Endothelial cell of umbilical vein (primary cell): ENCODE results near the gene ADSS1. TPM values are rescaled to one million over a fixed set of nuclear protein-coding genes. Genes with fewer than 3 reads are reported as not detected.

Experiments
- BruUV-seq: library from RNA; stranded (reverse); fragments of 400-500 nt; replicated peaks from 2 replicates; lab custom pipeline; 2021; lab: Mats Ljungman, UMichigan
- CTCF ChIA-PET: fragments of 300-600, 350-600 bp; sonication (Branson Sonifier 250); formaldehyde crosslinking; loops from one replicate; lab custom pipeline; 2021; ENCODE audit warnings: antibody characterized with exemption, inconsistent platforms; lab: Charles Lee
- POLR2A ChIA-PET: fragments of 300-600, 350-600 bp; sonication (Branson Sonifier 250); formaldehyde crosslinking; loops from one replicate; lab custom pipeline; 2021; ENCODE audit warnings: antibody characterized with exemption, inconsistent platforms; lab: Charles Lee
- DNase-seq: peaks from one replicate; pipeline ENCODE4 v3.0.0-alpha.2; 2011; ENCODE audit warnings: low read depth, low spot score
- FAIRE-seq: peaks from 2 replicates; lab custom pipeline; 2011; peaks lifted over from hg19 to GRCh38; lab: Jason Lieb, UNC
- H2AFZ ChIP-seq: 2 replicates; pipeline ENCODE4 v1.6.0; 2012; ENCODE audit warnings: low read depth, low read length, control low read depth, inconsistent platforms
- H3K27ac ChIP-seq: 2 replicates; pipeline ENCODE4 v1.5.1; 2011; ENCODE audit warnings: low read depth, mild to moderate bottlenecking, control low read depth, low read length, moderate library complexity; ENCODE audit not compliant: insufficient read depth
- H3K27me3 ChIP-seq, 2 experiments: 2 replicates each; pipeline versions ENCODE4 v1.6.0 to v1.6.1; 2011; ENCODE audit warnings: low read length in 2 of 2, mixed read lengths in 1 of 2; ENCODE audit not compliant: control insufficient read depth in 2 of 2, insufficient read depth in 2 of 2
- H3K36me3 ChIP-seq, 2 experiments: 2 replicates in 1 of 2; 3 replicates in 1 of 2; pipeline ENCODE4 v1.5.1; 2011; ENCODE audit warnings: low read length in 2 of 2, mild to moderate bottlenecking in 1 of 2, moderate library complexity in 1 of 2; ENCODE audit not compliant: control insufficient read depth in 2 of 2, insufficient read depth in 2 of 2; ENCODE audit errors: extremely low read depth in 1 of 2
- H3K4me1 ChIP-seq: 3 replicates; pipeline ENCODE4 v1.5.1; 2011; ENCODE audit warnings: mild to moderate bottlenecking, low read length; ENCODE audit not compliant: control insufficient read depth, insufficient read depth; ENCODE audit errors: extremely low read depth
- H3K4me2 ChIP-seq: 2 replicates; pipeline ENCODE4 v1.6.1; 2011; ENCODE audit warnings: low read length, control low read depth, mixed read lengths; ENCODE audit not compliant: insufficient read depth
- H3K4me3 ChIP-seq, 3 experiments: fragments of 200-600 bp in 1 of 3; sonication (generic), shearing (Covaris generic) in 1 of 3; replicated peaks in 1 of 3; 2 replicates each; pipeline ENCODE4 v1.5.1; 2011 to 2016; ENCODE audit warnings: control low read depth in 3 of 3, low read length in 3 of 3, mild to moderate bottlenecking in 2 of 3, inconsistent platforms in 1 of 3, low read depth in 1 of 3, moderate library complexity in 1 of 3; ENCODE audit not compliant: insufficient read depth in 1 of 3
- H3K79me2 ChIP-seq: 2 replicates; pipeline ENCODE4 v1.6.0; 2012; ENCODE audit warnings: low read length, inconsistent platforms; ENCODE audit not compliant: control insufficient read depth, insufficient read depth
- H3K9ac ChIP-seq: replicated peaks from 2 replicates; pipeline ENCODE3; 2011; ENCODE audit warnings: low read length, control low read depth; ENCODE audit not compliant: insufficient read depth; ENCODE audit errors: extremely low read depth
- H3K9me1 ChIP-seq: replicated peaks from 3 replicates; pipeline ENCODE4 v1.6.0; 2011; ENCODE audit warnings: mild to moderate bottlenecking, low read length; ENCODE audit not compliant: control insufficient read depth, insufficient read depth; ENCODE audit errors: extremely low read depth
- H3K9me3 ChIP-seq: replicated peaks from 2 replicates; pipeline ENCODE4 v1.5.1; 2012; ENCODE audit warnings: low read length, inconsistent platforms; ENCODE audit not compliant: control insufficient read depth, insufficient read depth
- H4K20me1 ChIP-seq: replicated peaks from 2 replicates; pipeline ENCODE3; 2011; ENCODE audit warnings: mild to moderate bottlenecking, low read length; ENCODE audit not compliant: control insufficient read depth, insufficient read depth; ENCODE audit errors: extremely low read depth
- EZH2 ChIP-seq: IDR thresholded peaks from 2 replicates; pipeline ENCODE4 v1.6.1; 2012; ENCODE audit warnings: borderline replicate concordance, low read depth, mild to moderate bottlenecking, moderate library complexity, low read length, inconsistent platforms; ENCODE audit not compliant: severe bottlenecking
- FOS ChIP-seq: IDR thresholded peaks from 2 replicates; pipeline ENCODE4 v1.6.1; 2011; ENCODE audit warnings: mild to moderate bottlenecking, low read length, moderate library complexity, borderline replicate concordance; ENCODE audit not compliant: insufficient read depth
- GATA2 ChIP-seq: IDR thresholded peaks from 2 replicates; pipeline ENCODE4 v1.7.0; 2011; ENCODE audit warnings: low read depth, mild to moderate bottlenecking, moderate library complexity, mixed read lengths, low read length; ENCODE audit not compliant: insufficient read length, insufficient read depth
- JUN ChIP-seq: IDR thresholded peaks from 2 replicates; pipeline ENCODE4 v1.6.1; 2011; ENCODE audit warnings: borderline replicate concordance, low read depth; ENCODE audit not compliant: insufficient read length, insufficient read depth
- MYC ChIP-seq: IDR thresholded peaks from one replicate; pipeline ENCODE4 v1.6.1; 2011; ENCODE audit warnings: mild to moderate bottlenecking, low read depth, low read length
- POLR2A ChIP-seq: IDR thresholded peaks from 2 replicates; pipeline ENCODE4 v1.6.1; 2012; ENCODE audit warnings: low read depth, mild to moderate bottlenecking, control low read depth, low read length
- POLR2AphosphoS5 ChIP-seq: IDR thresholded peaks from 2 replicates; pipeline ENCODE4 v1.6.1; 2012; ENCODE audit warnings: low read depth, mild to moderate bottlenecking, control low read depth, low read length, moderate library complexity; ENCODE audit not compliant: insufficient read depth
- dilution Hi-C: fragments of 300-500 bp; cut with MboI; formaldehyde crosslinking; loops from one replicate; pipeline ENCODE4 v1.15.0; 2019; ENCODE audit warnings: low sequenced_read_pairs; ENCODE audit not compliant: extremely low pct_ligation_motif_present
- intact Hi-C: fragments of 100-400 bp; cut with micrococcal nuclease; formaldehyde crosslinking; loops from one replicate; pipeline ENCODE4 v1.10.0; 2022
- polyA plus RNA-seq, 4 experiments: library from polyadenylated mRNA; depleted of rRNA in 3 of 4; stranded (reverse) in 3 of 4; unstranded in 1 of 4; fragments of >200 nt; gene quantifications; 2 replicates each; pipeline versions ENCODE4 v1.2.1 to v1.2.3, GENCODE V29; 2011 to 2012; ENCODE audit warnings: missing spikeins in 1 of 4
- total RNA-seq: library from RNA; stranded (reverse); gene quantifications from 2 replicates; pipeline ENCODE4 v1.2.3, GENCODE V29; 2021
- TF ChIP-seq, protein P1 (sequence below): IDR thresholded peaks from 2 replicates; pipeline ENCODE4 v1.6.1; 2011; ENCODE audit not compliant: insufficient read depth, insufficient read length
- TF ChIP-seq, protein P2 (sequence below), 2 donors: IDR thresholded peaks; 1 replicate in 1 of 2; 2 replicates in 1 of 2; pipeline ENCODE4 v1.5.1; 2011; ENCODE audit warnings: low read length in 2 of 2, mild to moderate bottlenecking in 2 of 2, moderate library complexity in 2 of 2, control low read depth in 1 of 2, inconsistent platforms in 1 of 2, low read depth in 1 of 2; ENCODE audit not compliant: insufficient read depth in 1 of 2; ENCODE audit errors: extremely low read depth in 1 of 2

Gene ADSS1
- total and polyA plus RNA-seq, 2 donors (not counting 3 experiments of a cell fraction or from before 2014, with no cell fraction given) = 1.9 TPM

DNA sequence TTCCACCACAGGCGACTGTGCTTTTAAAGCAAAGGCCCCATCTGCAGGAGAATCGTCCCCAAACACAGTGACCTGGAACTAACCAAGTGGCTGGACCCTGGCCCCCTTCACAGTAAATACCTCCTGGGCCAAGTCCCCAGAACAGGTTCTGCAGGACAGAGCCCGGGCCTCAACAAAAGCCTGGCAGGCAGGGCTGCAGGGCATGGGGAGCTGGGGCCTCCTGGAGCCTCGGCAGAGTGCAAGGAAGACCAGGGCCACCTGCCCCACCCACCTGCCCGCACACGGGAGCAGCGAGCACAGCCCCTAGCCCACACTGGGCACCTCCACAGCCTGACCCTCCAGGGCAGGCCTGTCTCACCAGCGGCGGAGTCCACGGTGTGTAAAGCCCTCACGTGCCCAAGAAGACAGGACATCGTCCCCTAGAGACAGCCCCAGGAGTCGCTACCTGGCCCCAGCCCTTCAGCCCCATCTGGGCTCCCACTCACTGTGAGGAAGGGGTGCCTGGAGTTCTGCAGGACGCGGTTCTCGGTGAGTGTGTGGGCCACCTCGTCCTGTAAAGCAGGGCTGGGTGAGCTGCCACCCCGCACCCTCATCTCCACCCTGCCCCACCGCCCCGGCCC, 50.5 kb downstream of the ADSS1 start:
- Histone ChIP-seq H3K9me1 (no peaks in the 10 kb centered on the region), H3K4me1 (peaks cover 9% of the 10 kb centered on the region), H3K9ac (no peak overlapping the region), H2AFZ (no peak overlapping the region), H4K20me1 (no peaks in the 10 kb centered on the region), H3K27ac (no peak overlapping the region), H3K4me2 (no peak overlapping the region), H3K79me2 (no peaks in the 10 kb centered on the region), H3K36me3 (peaks cover 5 to 35% of the 10 kb centered on the region in 2 experiments), H3K4me3 (no peak overlapping the region), H3K9me3 (no peaks in the 10 kb centered on the region), H3K27me3 (no peaks in the 10 kb centered on the region)
- ChIA-PET CTCF (interaction anchor here (1.6 kb wide), 1 partner anchor 52 kb away, joined by 7 read pairs; no protein-coding TSS in a partner anchor), POLR2A (no interaction called here)
- FAIRE-seq = no peak
- dilution Hi-C loops (no loop called here), intact Hi-C loops (no loop called here)
- no TSS peak for BruUV-seq
- TF ChIP-seq, protein P1, sequence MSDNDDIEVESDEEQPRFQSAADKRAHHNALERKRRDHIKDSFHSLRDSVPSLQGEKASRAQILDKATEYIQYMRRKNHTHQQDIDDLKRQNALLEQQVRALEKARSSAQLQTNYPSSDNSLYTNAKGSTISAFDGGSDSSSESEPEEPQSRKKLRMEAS = no peak
- TF ChIP-seq GATA2 = no peak
- TF ChIP-seq JUN = no peak
- no peak for TF ChIP-seq MYC
- no peak for TF ChIP-seq POLR2A
- no peak for TF ChIP-seq EZH2
- TF ChIP-seq POLR2AphosphoS5 = no peak
- TF ChIP-seq FOS = no peak
- TF ChIP-seq, protein P2, sequence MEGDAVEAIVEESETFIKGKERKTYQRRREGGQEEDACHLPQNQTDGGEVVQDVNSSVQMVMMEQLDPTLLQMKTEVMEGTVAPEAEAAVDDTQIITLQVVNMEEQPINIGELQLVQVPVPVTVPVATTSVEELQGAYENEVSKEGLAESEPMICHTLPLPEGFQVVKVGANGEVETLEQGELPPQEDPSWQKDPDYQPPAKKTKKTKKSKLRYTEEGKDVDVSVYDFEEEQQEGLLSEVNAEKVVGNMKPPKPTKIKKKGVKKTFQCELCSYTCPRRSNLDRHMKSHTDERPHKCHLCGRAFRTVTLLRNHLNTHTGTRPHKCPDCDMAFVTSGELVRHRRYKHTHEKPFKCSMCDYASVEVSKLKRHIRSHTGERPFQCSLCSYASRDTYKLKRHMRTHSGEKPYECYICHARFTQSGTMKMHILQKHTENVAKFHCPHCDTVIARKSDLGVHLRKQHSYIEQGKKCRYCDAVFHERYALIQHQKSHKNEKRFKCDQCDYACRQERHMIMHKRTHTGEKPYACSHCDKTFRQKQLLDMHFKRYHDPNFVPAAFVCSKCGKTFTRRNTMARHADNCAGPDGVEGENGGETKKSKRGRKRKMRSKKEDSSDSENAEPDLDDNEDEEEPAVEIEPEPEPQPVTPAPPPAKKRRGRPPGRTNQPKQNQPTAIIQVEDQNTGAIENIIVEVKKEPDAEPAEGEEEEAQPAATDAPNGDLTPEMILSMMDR (IDR thresholded peaks at IDR 0.05; ENCODE audit: extremely low read depth in 1 of 2, insufficient read depth in 1 of 2, low read depth in 1 of 2, low read length in 2 of 2) = no peak
- no peak for DNase-seq
